K562 (cell line): ENCODE data around the gene MAP3K4. TPM values are rescaled to one million over a fixed set of nuclear protein-coding genes. Genes with fewer than 3 reads are reported as not detected.

Experiments used
- ATAC-seq: fragments of 200-7000 bp; cut with Tn5 transposase; 3 replicates; pipeline ENCODE4 v1.9.1; 2020; ENCODE audit warnings: moderate library complexity
- BruUV-seq: library from RNA; stranded (reverse); fragments of 400-500 nt; replicated peaks from 2 replicates; lab custom pipeline; 2021; lab: Mats Ljungman, UMichigan
- CTCF ChIA-PET: fragments of 300-600 bp; formaldehyde crosslinking; extraction: SDS; loops from one replicate; lab custom pipeline; 2021; ENCODE audit warnings: low intra/inter-chr PET ratio; lab: Yijun Ruan, JAX
- POLR2A ChIA-PET: fragments of 300-600, 350-650 bp; sonication (Branson Sonifier 250); formaldehyde crosslinking; extraction: SDS; loops from one replicate; lab custom pipeline; 2021; ENCODE audit warnings: antibody characterized with exemption, inconsistent platforms; lab: Yijun Ruan, JAX
- DNase-seq, 4 experiments: peaks; one replicate each; pipeline versions ENCODE4 v3.0.0 to v3.0.0-alpha.2; 2011 to 2018; ENCODE audit warnings: low spot score in 3 of 4, mixed read lengths in 3 of 4; ENCODE audit errors: extremely low read depth in 1 of 4
- FAIRE-seq: peaks from 2 replicates; lab custom pipeline; 2011; peaks lifted over from hg19 to GRCh38; lab: Jason Lieb, UNC
- H2AFZ ChIP-seq: 2 replicates; pipeline ENCODE4 v1.6.0; 2011; ENCODE audit warnings: low read depth, low read length, control low read depth, inconsistent platforms
- H3K27ac ChIP-seq: fragments of 200-600 bp; 3 replicates; pipeline ENCODE4 v1.8.0; 2011; ENCODE audit warnings: low read depth, mild to moderate bottlenecking, control low read depth, inconsistent platforms, low read length, moderate library complexity, mixed read lengths; ENCODE audit errors: extremely low read depth
- H3K27me3 ChIP-seq, 2 experiments: fragments of 300-600 bp in 1 of 2; 2 replicates in 1 of 2; 3 replicates in 1 of 2; pipeline versions ENCODE4 v1.6.0 to v1.8.0; 2011; ENCODE audit warnings: inconsistent platforms in 2 of 2, low read length in 2 of 2, mild to moderate bottlenecking in 1 of 2, mixed read lengths in 1 of 2, moderate library complexity in 1 of 2; ENCODE audit not compliant: control insufficient read depth in 2 of 2, insufficient read depth in 2 of 2
- H3K36me3 ChIP-seq: fragments of 300-600 bp; 3 replicates; pipeline ENCODE4 v1.8.0; 2011; ENCODE audit warnings: mild to moderate bottlenecking, low read length, inconsistent platforms; ENCODE audit not compliant: control insufficient read depth, insufficient read depth
- H3K4me1 ChIP-seq, 2 experiments: fragments of 200-600 bp in 1 of 2; replicated peaks in 1 of 2; 2 replicates in 1 of 2; 3 replicates in 1 of 2; pipeline versions ENCODE4 v1.5.1 to v1.8.0; 2011; ENCODE audit warnings: inconsistent platforms in 2 of 2, low read length in 2 of 2, mild to moderate bottlenecking in 1 of 2, mixed read lengths in 1 of 2, moderate library complexity in 1 of 2; ENCODE audit not compliant: control insufficient read depth in 2 of 2, insufficient read depth in 2 of 2
- H3K4me2 ChIP-seq: 2 replicates; pipeline ENCODE4 v1.6.1; 2011; ENCODE audit warnings: low read length, control low read depth, inconsistent platforms, mixed read lengths; ENCODE audit not compliant: insufficient read depth
- H3K4me3 ChIP-seq: fragments of 200-600 bp; sonication (generic), shearing (Covaris generic); 2 replicates; pipeline ENCODE4 v1.5.1; 2016; ENCODE audit warnings: control low read depth, inconsistent platforms
- H3K79me2 ChIP-seq: fragments of 200-600 bp; 3 replicates; pipeline ENCODE4 v1.8.0; 2011; ENCODE audit warnings: low read length, inconsistent platforms; ENCODE audit not compliant: control insufficient read depth, insufficient read depth
- H3K9ac ChIP-seq, 2 experiments: 2 replicates each; pipeline versions ENCODE4 v1.6.0 to v1.6.1; 2011; ENCODE audit warnings: low read depth in 2 of 2, low read length in 2 of 2, control low read depth in 1 of 2, inconsistent platforms in 1 of 2, mild to moderate bottlenecking in 1 of 2, mixed read lengths in 1 of 2; ENCODE audit not compliant: insufficient read depth in 1 of 2
- H3K9me1 ChIP-seq: one replicate; pipeline ENCODE4 v1.6.0; 2011; ENCODE audit warnings: inconsistent platforms, mild to moderate bottlenecking, low read length, moderate library complexity; ENCODE audit not compliant: control insufficient read depth, insufficient read depth
- H3K9me3 ChIP-seq: replicated peaks from 2 replicates; pipeline ENCODE4 v1.5.1; 2011; ENCODE audit warnings: low read depth, low read length, inconsistent platforms; ENCODE audit not compliant: control insufficient read depth, insufficient read depth
- H4K20me1 ChIP-seq: replicated peaks from 2 replicates; pipeline ENCODE4 v1.6.1; 2011; ENCODE audit warnings: low read length, inconsistent platforms, mixed read lengths; ENCODE audit not compliant: control insufficient read depth, insufficient read depth
- ARNT ChIP-seq, 2 experiments: fragments of 450-650 bp; IDR thresholded peaks; 2 replicates each; pipeline ENCODE4 v1.6.1; 2016; ENCODE audit warnings: mild to moderate bottlenecking in 1 of 2
- CBFA2T3 ChIP-seq: fragments of 450-650 bp; IDR thresholded peaks from 2 replicates; pipeline ENCODE4 v1.6.1; 2017
- HDAC2 ChIP-seq: fragments of 450-650 bp; IDR thresholded peaks from 2 replicates; pipeline ENCODE4 v1.6.1; 2016; ENCODE audit warnings: mild to moderate bottlenecking
- HOXB6 ChIP-seq: fragments of 250-450 bp; sonication (Bioruptor Pico); IDR thresholded peaks from 2 replicates; pipeline ENCODE4 v1.5.1; 2022; ENCODE audit warnings: mild to moderate bottlenecking, borderline replicate concordance
- NONO ChIP-seq, 2 experiments: fragments of 200-400 bp in 1 of 2; fragments of 450-650 bp in 1 of 2; formaldehyde crosslinking in 1 of 2; IDR thresholded peaks; 2 replicates each; pipeline ENCODE4 v1.6.1; 2017; ENCODE audit warnings: low read depth in 2 of 2, mild to moderate bottlenecking in 2 of 2, moderate library complexity in 2 of 2, low read length in 1 of 2
- SUPT5H ChIP-seq: fragments of 450-650 bp; IDR thresholded peaks from 2 replicates; pipeline ENCODE4 v1.6.1; 2016
- ZSCAN32 ChIP-seq: fragments of 450-650 bp; formaldehyde crosslinking; IDR thresholded peaks from 2 replicates; pipeline ENCODE4 v1.4.0; 2020; ENCODE audit warnings: mild to moderate bottlenecking, moderate library complexity
- WGBS: fragments of 100-300 bp; shearing (Covaris generic); methylation state at CpG from one replicate; pipeline ENCODE4 v1.1.6; 2016; ENCODE audit warnings: low coverage, mixed read lengths; ENCODE audit not compliant: insufficient coverage; ENCODE audit errors: missing lambda C conversion rate; 5-methylcytosine and 5-hydroxymethylcytosine counted together
- in situ Hi-C: fragments of 300-500 bp; cut with MboI; formaldehyde crosslinking; loops from 4 replicates; pipeline ENCODE4 v1.15.0; 2018; ENCODE audit warnings: inconsistent platforms, mixed read lengths
- intact Hi-C: fragments of 100-400 bp; cut with micrococcal nuclease; formaldehyde crosslinking; loops from 2 replicates; pipeline ENCODE4 v1.14.2; 2022
- polyA plus RNA-seq, 8 experiments: library from polyadenylated mRNA; depleted of rRNA in 4 of 8; stranded (reverse) in 5 of 8; unstranded in 3 of 8; fragments of >200 nt; fragmentation: Nextera tagmentation in 2 of 8; fragmentation: Illumina TruSeq in 1 of 8; extraction: Ambion mirVana in 2 of 8; extraction: Trizol in 1 of 8; gene quantifications; 2 replicates each; pipeline versions ENCODE4 v1.2.1 to v1.2.3, GENCODE V29; 2011 to 2014; ENCODE audit warnings: inconsistent platforms in 1 of 8, missing spikeins in 1 of 8
- total RNA-seq, 7 experiments: library from RNA; depleted of rRNA in 6 of 7; stranded (reverse); fragments of >200 nt in 6 of 7; fragmentation: Illumina TruSeq in 2 of 7; extraction: Trizol in 2 of 7; gene quantifications; 2 replicates each; pipeline versions ENCODE4 v1.2.1 to v1.2.3, GENCODE V29; 2011 to 2021; ENCODE audit warnings: low replicate concordance in 1 of 7
- TF ChIP-seq, protein P1 (sequence below): sonication (generic); formaldehyde crosslinking; IDR thresholded peaks from 2 replicates; pipeline ENCODE4 v1.8.0; 2022; ENCODE audit warnings: mild to moderate bottlenecking, low read depth, missing genetic modification reagents
- TF ChIP-seq, protein P2 (sequence below): fragments of 250-450 bp; sonication (Bioruptor Pico); IDR thresholded peaks from 2 replicates; pipeline ENCODE4 v1.8.0; 2022; ENCODE audit warnings: moderate library complexity, mild to moderate bottlenecking, inconsistent platforms
- TF ChIP-seq, protein P3 (sequence below), 2 experiments: IDR thresholded peaks in 1 of 2; conservative IDR thresholded peaks in 1 of 2; 2 replicates each; pipeline ENCODE4 v1.6.1; 2016; ENCODE audit warnings: low read depth in 2 of 2, mild to moderate bottlenecking in 1 of 2, missing compliant biosample characterization in 1 of 2, missing genetic modification characterization in 1 of 2, moderate library complexity in 1 of 2

The MAP3K4 gene
- total and polyA plus RNA-seq, 9 of the 15 experiments (the other 6 are each of a cell fraction or from before 2014, with no cell fraction given), result 21.0 to 77.2 (median 48.9) TPM

DNA sequence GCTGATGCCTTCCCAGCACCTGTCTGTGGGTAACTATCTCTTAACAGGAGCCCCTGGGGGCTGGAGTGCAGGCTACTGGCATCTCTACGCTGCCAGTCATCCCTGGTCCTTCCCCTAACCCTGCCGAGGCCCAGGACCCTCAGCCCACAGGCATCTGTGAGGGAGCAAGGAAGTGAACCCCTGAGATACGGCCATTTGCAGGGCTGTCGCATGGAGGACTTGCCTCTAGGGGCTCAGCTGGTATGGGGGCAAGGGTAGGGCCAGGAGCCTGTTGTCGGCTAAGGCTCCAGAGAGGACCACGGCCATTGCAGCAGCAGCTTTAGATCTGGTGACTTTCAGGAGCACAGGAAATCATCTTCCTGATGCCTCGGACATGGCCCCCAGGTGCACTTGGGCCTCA, 49.7 kb downstream of the MAP3K4 start:
- TF ChIP-seq ARNT (IDR thresholded peaks at IDR 0.05) (no peak), SUPT5H (no peak)
- TF ChIP-seq, protein P1, sequence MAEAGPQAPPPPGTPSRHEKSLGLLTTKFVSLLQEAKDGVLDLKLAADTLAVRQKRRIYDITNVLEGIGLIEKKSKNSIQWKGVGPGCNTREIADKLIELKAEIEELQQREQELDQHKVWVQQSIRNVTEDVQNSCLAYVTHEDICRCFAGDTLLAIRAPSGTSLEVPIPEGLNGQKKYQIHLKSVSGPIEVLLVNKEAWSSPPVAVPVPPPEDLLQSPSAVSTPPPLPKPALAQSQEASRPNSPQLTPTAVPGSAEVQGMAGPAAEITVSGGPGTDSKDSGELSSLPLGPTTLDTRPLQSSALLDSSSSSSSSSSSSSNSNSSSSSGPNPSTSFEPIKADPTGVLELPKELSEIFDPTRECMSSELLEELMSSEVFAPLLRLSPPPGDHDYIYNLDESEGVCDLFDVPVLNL (CRISPR knock-in tag), result 0 out of 2 replicates have a peak, but pooled peaks have one; percentile 19
- no peak overlapping the region for H3K4me2 ChIP-seq
- BruUV-seq, result no TSS peak
- no peaks in the 10 kb centered on the region for H3K9me3 ChIP-seq
- in situ Hi-C loops, result no loop called here
- H3K27me3 ChIP-seq, result no peaks in the 10 kb centered on the region
- no peaks in the 10 kb centered on the region for H3K4me1 ChIP-seq
- H3K4me3 ChIP-seq, result no peak overlapping the region
- ChIA-PET POLR2A (interaction anchor here (0.9 kb wide), 1 partner anchor 30 kb away, joined by 4 read pairs; no protein-coding TSS in a partner anchor), CTCF (no interaction called here)
- peak overlapping the region in 1 of 2 experiments; percentile 32; a peak in 1 of 4 replicates for H3K9ac ChIP-seq
- peaks cover 11% of the 10 kb centered on the region; the same call in 2 of the 3 replicates for H3K79me2 ChIP-seq
- no peaks in the 10 kb centered on the region for H3K9me1 ChIP-seq
- H2AFZ ChIP-seq, result no peak overlapping the region
- intact Hi-C loops, result no loop called here
- WGBS, result 93% methylated on average over 7 of the region's 7 CpGs
- H3K36me3 ChIP-seq, result peaks cover 79% of the 10 kb centered on the region
- no peak overlapping the region for H3K27ac ChIP-seq
- H4K20me1 ChIP-seq, result no peaks in the 10 kb centered on the region
- FAIRE-seq, result no peak
- ATAC-seq, result no peak; the same call in 2 of the 3 replicates
- DNase-seq, result no peak

DNA sequence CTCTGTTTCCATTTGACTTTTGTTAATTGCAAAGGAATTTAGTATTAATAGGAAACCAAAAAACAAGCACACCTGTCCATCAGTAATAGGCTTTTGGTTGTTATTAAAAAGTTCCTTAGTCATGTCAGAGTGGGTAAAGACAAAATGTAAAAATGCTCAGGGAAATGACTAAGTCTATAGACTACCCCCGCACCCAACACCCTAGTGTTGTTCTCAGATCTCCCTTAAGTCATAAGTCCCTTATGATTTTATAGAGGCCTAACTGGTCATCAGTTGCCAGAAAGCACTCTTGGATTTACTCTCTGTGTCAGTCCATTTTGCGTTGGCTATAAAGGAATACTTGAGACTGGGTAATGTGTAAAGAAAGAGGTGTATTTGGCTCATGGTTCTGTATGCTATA, 52.8 kb downstream of the MAP3K4 start:
- no peak overlapping the region for H2AFZ ChIP-seq
- peaks cover 16% of the 10 kb centered on the region; the same call in 2 of the 3 replicates for H3K79me2 ChIP-seq
- H3K4me3 ChIP-seq, result no peak overlapping the region
- no peaks in the 10 kb centered on the region for H4K20me1 ChIP-seq
- intact Hi-C loops, result no loop called here
- no peaks in the 10 kb centered on the region for H3K4me1 ChIP-seq
- no peak for FAIRE-seq
- H3K9ac ChIP-seq, result no peak overlapping the region
- ChIA-PET CTCF (interaction anchor here (0.7 kb wide), 1 partner anchor 17 kb away, joined by 3 read pairs; no protein-coding TSS in a partner anchor), POLR2A (interaction anchor here (2.6 kb wide), 1 partner anchor 9 kb away, joined by 9 read pairs; no protein-coding TSS in a partner anchor)
- no peak overlapping the region for H3K27ac ChIP-seq
- no peak for DNase-seq
- WGBS, result 94% methylated on average over 2 of the region's 2 CpGs
- no TSS peak for BruUV-seq
- no peaks in the 10 kb centered on the region for H3K9me3 ChIP-seq
- H3K4me2 ChIP-seq, result no peak overlapping the region
- no peak for ATAC-seq
- no peaks in the 10 kb centered on the region for H3K27me3 ChIP-seq
- H3K9me1 ChIP-seq, result no peaks in the 10 kb centered on the region
- H3K36me3 ChIP-seq, result peaks cover 62% of the 10 kb centered on the region
- in situ Hi-C loops, result no loop called here
- TF ChIP-seq HDAC2 (no peak), CBFA2T3 (no peak), HOXB6 (no peak), ZSCAN32 (CRISPR knock-in tag) (no peak), NONO (IDR thresholded peaks at IDR 0.05; ENCODE audit: low read depth in 2 of 2, low read length in 1 of 2) (no peak)
- TF ChIP-seq, protein P2, sequence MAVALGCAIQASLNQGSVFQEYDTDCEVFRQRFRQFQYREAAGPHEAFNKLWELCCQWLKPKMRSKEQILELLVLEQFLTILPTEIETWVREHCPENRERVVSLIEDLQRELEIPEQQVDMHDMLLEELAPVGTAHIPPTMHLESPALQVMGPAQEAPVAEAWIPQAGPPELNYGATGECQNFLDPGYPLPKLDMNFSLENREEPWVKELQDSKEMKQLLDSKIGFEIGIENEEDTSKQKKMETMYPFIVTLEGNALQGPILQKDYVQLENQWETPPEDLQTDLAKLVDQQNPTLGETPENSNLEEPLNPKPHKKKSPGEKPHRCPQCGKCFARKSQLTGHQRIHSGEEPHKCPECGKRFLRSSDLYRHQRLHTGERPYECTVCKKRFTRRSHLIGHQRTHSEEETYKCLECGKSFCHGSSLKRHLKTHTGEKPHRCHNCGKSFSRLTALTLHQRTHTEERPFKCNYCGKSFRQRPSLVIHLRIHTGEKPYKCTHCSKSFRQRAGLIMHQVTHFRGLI (CRISPR knock-in tag), result no peak
- TF ChIP-seq, protein P3, sequence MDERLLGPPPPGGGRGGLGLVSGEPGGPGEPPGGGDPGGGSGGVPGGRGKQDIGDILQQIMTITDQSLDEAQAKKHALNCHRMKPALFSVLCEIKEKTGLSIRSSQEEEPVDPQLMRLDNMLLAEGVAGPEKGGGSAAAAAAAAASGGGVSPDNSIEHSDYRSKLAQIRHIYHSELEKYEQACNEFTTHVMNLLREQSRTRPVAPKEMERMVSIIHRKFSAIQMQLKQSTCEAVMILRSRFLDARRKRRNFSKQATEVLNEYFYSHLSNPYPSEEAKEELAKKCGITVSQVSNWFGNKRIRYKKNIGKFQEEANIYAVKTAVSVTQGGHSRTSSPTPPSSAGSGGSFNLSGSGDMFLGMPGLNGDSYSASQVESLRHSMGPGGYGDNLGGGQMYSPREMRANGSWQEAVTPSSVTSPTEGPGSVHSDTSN (CRISPR knock-in tag; IDR thresholded peaks at IDR 0.05; ENCODE audit: low read depth), result no peak
- TF ChIP-seq, protein P3 (tag; conservative IDR thresholded peaks at IDR 0.05; ENCODE audit: low read depth), result no peak
